ENCODE data around the gene SLC35E1.

DNA sequence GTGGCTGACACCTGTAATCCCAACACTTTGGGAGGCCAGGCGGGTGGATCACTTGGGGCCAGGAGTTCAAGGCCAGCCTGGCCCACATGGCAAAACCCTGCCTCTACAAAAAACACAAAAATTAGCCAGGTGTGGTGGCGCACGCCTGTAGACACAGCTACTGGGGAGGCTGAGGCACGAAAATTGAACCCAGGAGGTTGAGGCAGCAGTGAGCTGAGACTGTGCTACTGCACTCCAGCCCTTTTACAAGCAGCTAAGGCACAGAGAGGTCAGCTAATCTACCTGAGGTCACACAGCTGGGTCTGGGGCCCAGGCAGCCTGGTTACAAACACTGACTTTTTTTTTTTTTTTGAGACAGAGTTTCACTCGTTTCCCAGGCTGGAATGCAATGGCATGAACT lies 28.6 kb upstream of the SLC35E1 start:
- TF ChIP-seq, protein P1, sequence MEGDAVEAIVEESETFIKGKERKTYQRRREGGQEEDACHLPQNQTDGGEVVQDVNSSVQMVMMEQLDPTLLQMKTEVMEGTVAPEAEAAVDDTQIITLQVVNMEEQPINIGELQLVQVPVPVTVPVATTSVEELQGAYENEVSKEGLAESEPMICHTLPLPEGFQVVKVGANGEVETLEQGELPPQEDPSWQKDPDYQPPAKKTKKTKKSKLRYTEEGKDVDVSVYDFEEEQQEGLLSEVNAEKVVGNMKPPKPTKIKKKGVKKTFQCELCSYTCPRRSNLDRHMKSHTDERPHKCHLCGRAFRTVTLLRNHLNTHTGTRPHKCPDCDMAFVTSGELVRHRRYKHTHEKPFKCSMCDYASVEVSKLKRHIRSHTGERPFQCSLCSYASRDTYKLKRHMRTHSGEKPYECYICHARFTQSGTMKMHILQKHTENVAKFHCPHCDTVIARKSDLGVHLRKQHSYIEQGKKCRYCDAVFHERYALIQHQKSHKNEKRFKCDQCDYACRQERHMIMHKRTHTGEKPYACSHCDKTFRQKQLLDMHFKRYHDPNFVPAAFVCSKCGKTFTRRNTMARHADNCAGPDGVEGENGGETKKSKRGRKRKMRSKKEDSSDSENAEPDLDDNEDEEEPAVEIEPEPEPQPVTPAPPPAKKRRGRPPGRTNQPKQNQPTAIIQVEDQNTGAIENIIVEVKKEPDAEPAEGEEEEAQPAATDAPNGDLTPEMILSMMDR (optimal IDR thresholded peaks at IDR 0.05 in 1 of 3, IDR thresholded peaks at IDR 0.05 in 1 of 3, conservative IDR thresholded peaks at IDR 0.05 in 1 of 3; ENCODE audit: extremely low read depth in 1 of 3, insufficient read depth in 2 of 3, low read length in 3 of 3): no peak
- no peak for TF ChIP-seq EZH2 (IDR thresholded peaks at IDR 0.05; ENCODE audit: low read length)

All from keratinocyte (primary cell).